RWPE2 (cell line): Measurements from ENCODE around the gene DERA.
"Not testable (repeated sequence)": the region's sequence is repeated elsewhere in the genome, so short reads cannot be mapped to it uniquely, and the experiment has no call there.

Experiments used
- ATAC-seq: fragments of 200-7000 bp; cut with Tn5 transposase; 3 replicates; pipeline ENCODE4 v1.9.1; 2021; ENCODE audit warnings: low read depth
- DNase-seq: peaks from one replicate; pipeline ENCODE4 v3.0.0-alpha.2; 2020; ENCODE audit warnings: low spot score
- H3K27ac ChIP-seq: fragments of 450-650 bp; 2 replicates; pipeline ENCODE4 v1.5.1; 2017; ENCODE audit warnings: mild to moderate bottlenecking; ENCODE audit not compliant: poor library complexity, severe bottlenecking
- H3K27me3 ChIP-seq: fragments of 250-450 bp; sonication (Bioruptor Pico); 2 replicates; pipeline ENCODE4 v1.5.1; 2021; ENCODE audit warnings: mild to moderate bottlenecking, moderate library complexity; ENCODE audit not compliant: insufficient read depth, poor library complexity, severe bottlenecking
- H3K36me3 ChIP-seq: fragments of 250-450 bp; sonication (Bioruptor Pico); 2 replicates; pipeline ENCODE4 v1.5.1; 2020; ENCODE audit warnings: low read depth, mild to moderate bottlenecking, moderate library complexity
- H3K4me1 ChIP-seq: fragments of 250-450 bp; sonication (Bioruptor Pico); 2 replicates; pipeline ENCODE4 v1.5.1; 2021; ENCODE audit warnings: mild to moderate bottlenecking, moderate library complexity; ENCODE audit not compliant: insufficient read depth, poor library complexity, severe bottlenecking
- H3K4me3 ChIP-seq: fragments of 250-450 bp; sonication (Bioruptor Pico); 2 replicates; pipeline ENCODE4 v1.5.1; 2021; ENCODE audit warnings: mild to moderate bottlenecking, moderate library complexity; ENCODE audit not compliant: severe bottlenecking
- H3K9me3 ChIP-seq: fragments of 250-450 bp; sonication (Bioruptor Pico); 2 replicates; pipeline ENCODE4 v1.5.1; 2021; ENCODE audit warnings: mild to moderate bottlenecking, moderate library complexity; ENCODE audit not compliant: severe bottlenecking
- CTCF ChIP-seq: fragments of 450-650 bp; IDR thresholded peaks from one replicate; pipeline ENCODE4 v1.5.1; 2017; ENCODE audit warnings: mild to moderate bottlenecking, moderate library complexity; ENCODE audit not compliant: poor library complexity, severe bottlenecking

DERA gene

GRCh38 chr12:15956010-15956409 is 44.9 kb downstream of the DERA start:
- peak overlapping the region; percentile 79 for H3K27ac ChIP-seq
- no peak overlapping the region for H3K4me3 ChIP-seq
- H3K9me3 ChIP-seq: no peaks in the 10 kb centered on the region
- 0 out of 2 replicates have a peak, but pooled peaks cover 4% of the 10 kb centered on the region for H3K36me3 ChIP-seq
- no peaks in the 10 kb centered on the region for H3K27me3 ChIP-seq
- peaks cover 20% of the 10 kb centered on the region for H3K4me1 ChIP-seq
- no peak for TF ChIP-seq CTCF
- no peak for DNase-seq
- no peak for ATAC-seq

- TF ChIP-seq CTCF: no peak
- 0 out of 2 replicates have a peak, but pooled peaks cover 4% of the 10 kb centered on the region for H3K36me3 ChIP-seq
- ATAC-seq (peak; percentile 96), DNase-seq (peak; percentile 45)
- no peaks in the 10 kb centered on the region for H3K9me3 ChIP-seq
- no peaks in the 10 kb centered on the region for H3K27me3 ChIP-seq
- H3K27ac ChIP-seq: peak overlapping the region; percentile 79
- H3K4me1 ChIP-seq: peaks cover 20% of the 10 kb centered on the region
- no peak overlapping the region for H3K4me3 ChIP-seq
Measured at GRCh38 chr12:15956413-15957185, 45.5 kb downstream of the DERA start.

- Histone ChIP-seq H3K36me3 (no peaks in the 10 kb centered on the region), H3K27me3 (no peaks in the 10 kb centered on the region), H3K4me1 (peaks cover 14% of the 10 kb centered on the region), H3K9me3 (no peaks in the 10 kb centered on the region), H3K27ac (peak overlapping the region; percentile 54), H3K4me3 (no peak overlapping the region)
- DNase-seq (no peak), ATAC-seq (peak; percentile 90)
- TF ChIP-seq CTCF: no peak
Measured at GRCh38 chr12:15962760-15963159, 51.6 kb downstream of the DERA start.

GRCh38 chr12:15963271-15963670 is 52.1 kb downstream of the DERA start:
- peak; percentile 79 for ATAC-seq
- peaks cover 14% of the 10 kb centered on the region for H3K4me1 ChIP-seq
- no peaks in the 10 kb centered on the region for H3K36me3 ChIP-seq
- H3K27me3 ChIP-seq: no peaks in the 10 kb centered on the region
- H3K4me3 ChIP-seq: no peak overlapping the region
- H3K27ac ChIP-seq: peak overlapping the region; percentile 54
- H3K9me3 ChIP-seq: no peaks in the 10 kb centered on the region
- no peak for TF ChIP-seq CTCF
- DNase-seq: no peak

- ATAC-seq: no peak
- TF ChIP-seq CTCF: no peak
- Histone ChIP-seq H3K4me3 (no peak overlapping the region), H3K9me3 (no peaks in the 10 kb centered on the region), H3K27ac (no peak overlapping the region), H3K27me3 (no peaks in the 10 kb centered on the region), H3K36me3 (no peaks in the 10 kb centered on the region), H3K4me1 (peaks cover 14% of the 10 kb centered on the region)
- DNase-seq: no peak
Measured at GRCh38 chr12:15966426-15966825, 55.3 kb downstream of the DERA start.

GRCh38 chr12:15967053-15967452 is 55.9 kb downstream of the DERA start:
- not testable (repeated sequence) for DNase-seq, ATAC-seq, H3K27me3 ChIP-seq, H3K27ac ChIP-seq, H3K36me3 ChIP-seq, H3K9me3 ChIP-seq, H3K4me3 ChIP-seq
- H3K4me1 ChIP-seq: peaks cover 14% of the 10 kb centered on the region
